ENCODE measurements around the gene NR2F2. TPM values are rescaled to one million over a fixed set of nuclear protein-coding genes. Genes with fewer than 3 reads are reported as not detected.

The NR2F2 gene
- total and polyA plus RNA-seq, 2 experiments from 2014 or later, result 0.16 TPM; not detected in 1

DNA sequence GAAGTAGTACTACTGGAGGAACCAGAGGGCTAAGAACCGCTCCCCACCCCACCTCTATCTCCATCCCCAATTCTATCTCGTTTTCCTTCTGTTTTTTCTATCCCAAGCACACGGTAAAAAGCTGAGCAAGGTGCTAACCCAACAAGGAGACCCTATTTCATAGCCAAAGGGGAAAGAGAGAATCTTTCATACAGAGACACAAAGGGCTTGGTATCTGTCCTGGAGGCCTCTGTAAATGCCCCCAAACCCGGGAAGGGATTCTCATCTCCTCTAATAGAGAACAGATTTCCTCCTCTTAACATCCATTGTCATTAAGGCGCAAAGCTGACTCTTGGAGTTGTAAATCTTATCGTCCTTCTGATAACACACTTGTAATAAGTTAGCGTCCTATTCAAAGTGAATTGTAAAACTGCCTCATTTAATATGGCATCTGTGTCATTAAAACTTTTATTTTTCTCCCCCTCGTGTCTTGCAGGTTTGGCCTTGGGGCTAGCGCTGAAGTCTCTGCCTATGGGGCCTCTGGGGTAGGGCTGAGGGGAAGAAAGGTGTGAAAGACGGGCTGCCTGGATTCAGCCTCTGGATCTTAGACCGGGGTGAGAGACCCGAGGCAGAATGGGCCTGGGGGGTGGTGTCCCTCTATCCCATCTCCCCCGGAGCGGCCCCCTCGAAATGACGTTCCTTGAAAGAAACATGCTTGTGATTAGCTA is 12.1 kb downstream of the NR2F2 start:
- TF ChIP-seq NANOG (IDR thresholded peaks at IDR 0.05; ENCODE audit: borderline replicate concordance) (no peak), EZH2 (IDR thresholded peaks at IDR 0.05; ENCODE audit: low read depth, unreplicated experiment) (peak; percentile 61)
- no peak overlapping the region for H3K27ac Mint-ChIP-seq
- H3K4me1 Mint-ChIP-seq, result peaks cover 75% of the 10 kb centered on the region
- Histone ChIP-seq H3K27me3 (ENCODE audit: insufficient read depth) (peaks cover 96% of the 10 kb centered on the region), H3K4me2 (peak overlapping the region; percentile 83), H2AFZ (no peak overlapping the region), H3K36me3 (ENCODE audit: insufficient read depth) (no peaks in the 10 kb centered on the region), H3F3A (replicated peaks; ENCODE audit: low read depth) (peaks cover 19% of the 10 kb centered on the region; the same call in 1 of the 2 replicates), H3K79me2 (replicated peaks; ENCODE audit: insufficient read depth) (no peaks in the 10 kb centered on the region), H3K4me1 (ENCODE audit: insufficient read depth) (peaks cover 82% of the 10 kb centered on the region), H4K20me1 (replicated peaks; ENCODE audit: insufficient read depth) (peaks cover 10% of the 10 kb centered on the region; the same call in 1 of the 2 replicates), H3K4me3 (peak overlapping the region; percentile 76), H3K27ac (ENCODE audit: low read depth) (no peak overlapping the region), H3K9me2 (ENCODE audit: insufficient read depth) (no peaks in the 10 kb centered on the region)
- H3K36me3 Mint-ChIP-seq (ENCODE audit: low read depth), result no peaks in the 10 kb centered on the region; the same call in 2 of the 3 replicates
- H3K4me3 Mint-ChIP-seq, result peak overlapping the region; percentile 74
- no peaks in the 10 kb centered on the region; the same call in none of the 3 replicates for H3K9me3 Mint-ChIP-seq
- peaks cover 98% of the 10 kb centered on the region for H3K27me3 Mint-ChIP-seq (ENCODE audit: insufficient read depth, low read depth, poor library complexity)
- ATAC-seq, result no peak; the same call in 2 of the 3 replicates
- DNase-seq (ENCODE audit: low spot score), result peak; percentile 44

DNA sequence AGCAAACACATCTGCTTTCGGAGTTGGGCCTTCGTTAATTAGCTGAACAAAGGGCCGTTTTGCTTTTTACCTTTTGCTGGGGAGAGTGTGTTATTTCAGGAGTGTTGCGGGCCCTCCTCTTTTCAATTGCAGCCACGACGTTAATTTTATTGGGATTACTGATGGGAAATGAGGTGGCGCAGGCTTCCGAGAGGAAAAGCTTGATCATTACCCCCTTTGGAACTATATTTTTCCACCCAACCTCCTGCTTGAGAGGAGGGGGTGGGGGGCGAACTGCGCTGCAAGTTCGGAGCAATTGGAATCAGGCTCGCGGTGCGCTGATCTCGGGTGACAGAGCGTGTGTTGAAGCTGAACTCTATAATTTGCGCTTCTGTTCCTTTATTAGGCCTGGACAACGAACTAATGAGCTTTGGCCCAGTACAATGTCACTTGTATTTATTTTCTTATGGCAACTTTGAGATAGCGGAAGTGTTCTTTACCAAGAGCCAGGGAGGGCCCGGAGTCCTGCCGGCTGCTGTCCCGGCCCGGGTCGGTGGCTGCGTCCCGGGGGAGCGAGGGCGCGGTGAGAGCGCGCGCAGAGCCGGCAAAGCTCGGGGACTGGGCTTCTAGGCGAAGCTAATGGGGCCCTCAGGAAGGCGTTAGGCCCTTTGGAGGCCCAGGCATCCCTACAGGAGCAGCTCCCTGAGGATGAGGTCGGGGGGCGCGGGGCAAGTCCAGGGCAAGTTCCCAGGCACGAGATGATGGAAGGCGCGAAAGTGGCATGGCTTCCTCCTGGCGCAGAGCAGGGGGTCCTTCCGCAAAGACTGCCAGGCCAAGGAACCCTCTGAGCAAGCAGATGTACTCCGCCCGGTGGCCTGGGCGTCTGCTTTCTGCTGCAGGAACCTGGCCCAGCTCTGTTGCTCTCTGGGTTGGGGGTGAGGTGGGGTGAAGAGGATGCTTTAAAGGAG is 12.9 kb downstream of the NR2F2 start:
- H3F3A ChIP-seq (replicated peaks; ENCODE audit: low read depth), result peaks cover 19% of the 10 kb centered on the region; the same call in 1 of the 2 replicates
- Mint-ChIP-seq H3K4me1 (peaks cover 77% of the 10 kb centered on the region), H3K27ac (no peak overlapping the region), H3K9me3 (peaks cover 5% of the 10 kb centered on the region), H3K36me3 (ENCODE audit: low read depth) (no peaks in the 10 kb centered on the region; the same call in 2 of the 3 replicates), H3K4me3 (peak overlapping the region; percentile 63), H3K27me3 (ENCODE audit: insufficient read depth, low read depth, poor library complexity) (peaks cover 98% of the 10 kb centered on the region)
- H3K79me2 ChIP-seq (replicated peaks; ENCODE audit: insufficient read depth), result no peaks in the 10 kb centered on the region
- H3K4me2 ChIP-seq, result peak overlapping the region; percentile 83
- peak overlapping the region; percentile 56; the same call in 1 of the 2 replicates for H2AFZ ChIP-seq
- H4K20me1 ChIP-seq (replicated peaks; ENCODE audit: insufficient read depth), result peaks cover 14% of the 10 kb centered on the region; the same call in 1 of the 2 replicates
- peak; percentile 1; the same call in 1 of the 3 replicates for ATAC-seq
- peaks cover 82% of the 10 kb centered on the region for H3K4me1 ChIP-seq (ENCODE audit: insufficient read depth)
- peak; percentile 51 for DNase-seq (ENCODE audit: low spot score)
- no peaks in the 10 kb centered on the region for H3K36me3 ChIP-seq (ENCODE audit: insufficient read depth)
- peaks cover 96% of the 10 kb centered on the region for H3K27me3 ChIP-seq (ENCODE audit: insufficient read depth)
- TF ChIP-seq ZNF331 (CRISPR knock-in tag; IDR thresholded peaks at IDR 0.05; ENCODE audit: low read depth) (no peak), EZH2 (IDR thresholded peaks at IDR 0.05; ENCODE audit: low read depth, unreplicated experiment) (peak; percentile 84), CREB1 (CRISPR knock-in tag; IDR thresholded peaks at IDR 0.05; ENCODE audit: low read depth) (no peak), ZNF114 (CRISPR knock-in tag; IDR thresholded peaks at IDR 0.05) (no peak), EZH2phosphoT487 (IDR thresholded peaks at IDR 0.05; ENCODE audit: unreplicated experiment) (no peak)
- peak overlapping the region; percentile 76 for H3K4me3 ChIP-seq
- no peak overlapping the region for H3K27ac ChIP-seq (ENCODE audit: low read depth)
- H3K9me2 ChIP-seq (ENCODE audit: insufficient read depth), result no peaks in the 10 kb centered on the region
